CD14-positive monocyte (primary cell): ENCODE measurements around the gene EFCAB7. TPM values are rescaled to one million over a fixed set of nuclear protein-coding genes. Genes with fewer than 3 reads are reported as not detected.

Source experiments
- DNase-seq, 3 donors: peaks; one replicate each; pipeline ENCODE4 v3.0.0-alpha.2; 2011 to 2022
- H2AFZ ChIP-seq: 2 replicates; pipeline ENCODE4 v1.6.0; 2012; ENCODE audit warnings: mild to moderate bottlenecking, low read depth, low read length, inconsistent platforms; ENCODE audit not compliant: insufficient read depth, poor library complexity, severe bottlenecking
- H3K27ac ChIP-seq, 2 donors: 1 replicate in 1 of 2; 2 replicates in 1 of 2; pipeline ENCODE4 v1.5.1; 2012 to 2013; ENCODE audit warnings: low read length in 2 of 2, control low read depth in 1 of 2, inconsistent platforms in 1 of 2, low read depth in 1 of 2, mild to moderate bottlenecking in 1 of 2
- H3K27me3 ChIP-seq, 2 donors: one replicate each; pipeline versions ENCODE4 v1.6.0 to v1.6.1; 2011 to 2013; ENCODE audit warnings: low read length in 2 of 2; ENCODE audit not compliant: control insufficient read depth in 2 of 2, insufficient read depth in 2 of 2
- H3K36me3 ChIP-seq, 2 donors: replicated peaks in 1 of 2; 1 replicate in 1 of 2; 2 replicates in 1 of 2; pipeline versions ENCODE4 v1.5.1 to v1.6.1; 2012 to 2013; ENCODE audit warnings: low read length in 2 of 2, control low read depth in 1 of 2, inconsistent platforms in 1 of 2, mild to moderate bottlenecking in 1 of 2; ENCODE audit not compliant: insufficient read depth in 2 of 2, control insufficient read depth in 1 of 2
- H3K4me1 ChIP-seq, 2 donors: 1 replicate in 1 of 2; 2 replicates in 1 of 2; pipeline versions ENCODE4 v1.5.1 to v1.6.1; 2012 to 2013; ENCODE audit warnings: low read length in 2 of 2, control low read depth in 1 of 2, inconsistent platforms in 1 of 2, mild to moderate bottlenecking in 1 of 2, moderate library complexity in 1 of 2; ENCODE audit not compliant: insufficient read depth in 2 of 2, control insufficient read depth in 1 of 2
- H3K4me2 ChIP-seq: replicated peaks from 2 replicates; pipeline ENCODE3; 2012; ENCODE audit warnings: low read length, moderate library complexity, mild to moderate bottlenecking; ENCODE audit not compliant: poor library complexity, severe bottlenecking; ENCODE audit errors: extremely low read depth
- H3K4me3 ChIP-seq, 3 experiments: fragments of 200-600 bp in 1 of 3; sonication (generic) in 1 of 3; replicated peaks in 1 of 3; 1 replicate in 2 of 3; 2 replicates in 1 of 3; pipeline ENCODE4 v1.5.1; 2011 to 2013; ENCODE audit warnings: low read length in 3 of 3, mild to moderate bottlenecking in 3 of 3, control low read depth in 2 of 3, low read depth in 2 of 3, inconsistent platforms in 1 of 3, moderate library complexity in 1 of 3
- H3K79me2 ChIP-seq: 2 replicates; pipeline ENCODE4 v1.6.0; 2012; ENCODE audit warnings: mild to moderate bottlenecking, control low read depth, inconsistent platforms, low read length, moderate library complexity; ENCODE audit not compliant: insufficient read depth
- H3K9ac ChIP-seq: 2 replicates; pipeline ENCODE4 v1.6.0; 2017; ENCODE audit warnings: low read length, mild to moderate bottlenecking; ENCODE audit not compliant: insufficient read depth, poor library complexity, severe bottlenecking
- H3K9me3 ChIP-seq, 2 donors: replicated peaks in 1 of 2; 1 replicate in 1 of 2; 2 replicates in 1 of 2; pipeline versions ENCODE4 v1.5.1 to v1.6.1; 2012 to 2013; ENCODE audit warnings: low read length in 2 of 2, control low read depth in 1 of 2; ENCODE audit not compliant: control insufficient read depth in 1 of 2, insufficient read depth in 1 of 2
- H4K20me1 ChIP-seq: 2 replicates; pipeline ENCODE4 v1.6.0; 2012; ENCODE audit warnings: mild to moderate bottlenecking, low read length, control low read depth, moderate library complexity; ENCODE audit not compliant: insufficient read depth
- H3K27ac Mint-ChIP-seq, 7 donors: one replicate each; pipeline ENCODE4 v1.8.0; 2020; ENCODE audit warnings: mild to moderate bottlenecking in 7 of 7, mixed read lengths in 7 of 7, moderate library complexity in 6 of 7, inconsistent platforms in 2 of 7
- H3K27me3 Mint-ChIP-seq, 3 donors: one replicate each; pipeline ENCODE4 v1.8.0; 2021 to 2022; ENCODE audit warnings: low read depth in 3 of 3, mild to moderate bottlenecking in 3 of 3, mixed read lengths in 3 of 3, moderate library complexity in 3 of 3, inconsistent platforms in 1 of 3
- H3K36me3 Mint-ChIP-seq, 2 donors: one replicate each; pipeline ENCODE4 v1.8.0; 2020; ENCODE audit warnings: mixed read lengths in 2 of 2, inconsistent platforms in 1 of 2, mild to moderate bottlenecking in 1 of 2
- H3K4me1 Mint-ChIP-seq: one replicate; pipeline ENCODE4 v1.8.0; 2020; ENCODE audit warnings: mild to moderate bottlenecking, mixed read lengths
- H3K4me3 Mint-ChIP-seq, 2 donors: one replicate each; pipeline ENCODE4 v1.8.0; 2020; ENCODE audit warnings: mild to moderate bottlenecking in 2 of 2, mixed read lengths in 2 of 2, moderate library complexity in 1 of 2
- H3K9me3 Mint-ChIP-seq, 7 donors: one replicate each; pipeline ENCODE4 v1.8.0; 2020 to 2022; ENCODE audit warnings: mixed read lengths in 7 of 7, mild to moderate bottlenecking in 6 of 7, moderate library complexity in 6 of 7, inconsistent platforms in 2 of 7
- CTCF ChIP-seq: fragments of 200-600 bp; IDR thresholded peaks from one replicate; pipeline ENCODE4 v1.8.0; 2022; ENCODE audit warnings: antibody characterized with exemption, mild to moderate bottlenecking
- WGBS: methylation state at CpG from one replicate; pipeline ENCODE4 v1.1.5; 2013; ENCODE audit warnings: missing lambda C conversion rate; ENCODE audit not compliant: insufficient coverage; 5-methylcytosine and 5-hydroxymethylcytosine counted together
- intact Hi-C, 2 donors: fragments of 100-400 bp; cut with micrococcal nuclease; formaldehyde crosslinking; loops; one replicate each; pipeline versions ENCODE4 v1.15.0 to v1.15.1; 2023
- polyA plus RNA-seq, 3 donors: library from polyadenylated mRNA; depleted of rRNA in 1 of 3; unstranded in 2 of 3; stranded (reverse) in 1 of 3; fragments of 300-500 nt in 2 of 3; fragments of >200 nt in 1 of 3; fragmentation: Illumina TruSeq in 2 of 3; gene quantifications; 1 replicate in 2 of 3; 2 replicates in 1 of 3; pipeline ENCODE4 v1.2.3, GENCODE V29; 2012 to 2021

The EFCAB7 gene
- polyA plus RNA-seq, 3 donors, result 0.37 to 2.2 (median 0.92) TPM

GRCh38 chr1:63607322-63607721, 84.0 kb downstream of the EFCAB7 start:
- H2AFZ ChIP-seq, result no peak overlapping the region
- peaks cover 14% of the 10 kb centered on the region for H3K79me2 ChIP-seq
- H3K36me3 ChIP-seq, result no peaks in the 10 kb centered on the region
- H3K4me3 Mint-ChIP-seq, result no peak overlapping the region
- no peak overlapping the region for H3K27ac Mint-ChIP-seq
- intact Hi-C loops, result no loop called here
- H3K4me1 Mint-ChIP-seq, result peaks cover 20% of the 10 kb centered on the region
- TF ChIP-seq CTCF, result no peak
- no peak overlapping the region for H3K9ac ChIP-seq
- no peaks in the 10 kb centered on the region for H3K9me3 ChIP-seq
- H3K27ac ChIP-seq, result no peak overlapping the region
- no peak overlapping the region for H3K4me3 ChIP-seq
- H3K27me3 ChIP-seq, result no peaks in the 10 kb centered on the region
- H3K27me3 Mint-ChIP-seq, result peaks cover 0 to 1% (median 0%) of the 10 kb centered on the region in 3 donors
- H3K4me2 ChIP-seq, result no peak overlapping the region
- peaks cover 6 to 15% of the 10 kb centered on the region in 2 donors for H3K36me3 Mint-ChIP-seq
- H3K4me1 ChIP-seq, result peaks cover under 1% of the 10 kb centered on the region in 2 donors
- DNase-seq, result no peak
- WGBS, result 96% methylated on average over 3 of the region's 7 CpGs
- no peaks in the 10 kb centered on the region for H3K9me3 Mint-ChIP-seq
- no peaks in the 10 kb centered on the region for H4K20me1 ChIP-seq

GRCh38 chr1:63611231-63611630, 87.9 kb downstream of the EFCAB7 start:
- intact Hi-C loops, result no loop called here
- H3K4me2 ChIP-seq, result no peak overlapping the region
- H3K27me3 ChIP-seq, result no peaks in the 10 kb centered on the region
- no peaks in the 10 kb centered on the region for H3K9me3 ChIP-seq
- Mint-ChIP-seq H3K4me3 (no peak overlapping the region), H3K27ac (peak overlapping the region in 2 of 7 donors; percentile 6 to 14), H3K36me3 (peaks cover 0 to 9% of the 10 kb centered on the region in 2 donors), H3K27me3 (peaks cover 0 to 1% (median 0%) of the 10 kb centered on the region in 3 donors), H3K4me1 (peaks cover 17% of the 10 kb centered on the region), H3K9me3 (no peaks in the 10 kb centered on the region)
- no peak overlapping the region for H2AFZ ChIP-seq
- WGBS, result no CpG with 5 or more reads among the region's 3 CpGs
- H3K9ac ChIP-seq, result no peak overlapping the region
- no peak for DNase-seq
- H3K4me1 ChIP-seq, result peaks cover 7 to 9% of the 10 kb centered on the region in 2 donors
- no peaks in the 10 kb centered on the region for H4K20me1 ChIP-seq
- peaks cover 0 to 7% of the 10 kb centered on the region in 2 donors for H3K36me3 ChIP-seq
- no peak overlapping the region for H3K4me3 ChIP-seq
- TF ChIP-seq CTCF, result no peak
- H3K79me2 ChIP-seq, result peaks cover 11% of the 10 kb centered on the region
- no peak overlapping the region for H3K27ac ChIP-seq
